K562 (cell line): Measurements from ENCODE around the gene SHC1. TPM values are rescaled to one million over a fixed set of nuclear protein-coding genes. Genes with fewer than 3 reads are reported as not detected.

Experiments
- BRD4 ChIP-seq: fragments of 200-600 bp; sonication (generic); IDR thresholded peaks from 2 replicates; pipeline ENCODE4 v1.6.1; 2017; ENCODE audit warnings: inconsistent platforms
- HNRNPK ChIP-seq: fragments of 200-400 bp; formaldehyde crosslinking; IDR thresholded peaks from one replicate; pipeline ENCODE4 v1.6.1; 2018; ENCODE audit warnings: mild to moderate bottlenecking, low read depth, low read length; ENCODE audit not compliant: poor library complexity, severe bottlenecking
- HOXB6 ChIP-seq: fragments of 250-450 bp; sonication (Bioruptor Pico); IDR thresholded peaks from 2 replicates; pipeline ENCODE4 v1.5.1; 2022; ENCODE audit warnings: mild to moderate bottlenecking, borderline replicate concordance
- POLR2A ChIP-seq: fragments of 450-650 bp; conservative IDR thresholded peaks from 2 replicates; pipeline ENCODE4 v1.6.1; 2016
- RBFOX2 ChIP-seq: fragments of 200-400 bp; formaldehyde crosslinking; IDR thresholded peaks from 2 replicates; pipeline ENCODE4 v1.6.1; 2017; ENCODE audit warnings: low read depth, mild to moderate bottlenecking, low read length, moderate library complexity
- SMC3 ChIP-seq: conservative IDR thresholded peaks from 2 replicates; pipeline ENCODE4 v1.6.1; 2011; ENCODE audit warnings: low read depth, low read length, improper control_type of control experiment; ENCODE audit not compliant: insufficient read depth
- ZNF174 ChIP-seq: fragments of 250-450 bp; sonication (Bioruptor Pico); IDR thresholded peaks from 2 replicates; pipeline ENCODE4 v1.4.0; 2020; ENCODE audit warnings: mild to moderate bottlenecking
- ZNF3 ChIP-seq: fragments of 250-450 bp; sonication (Bioruptor Pico); IDR thresholded peaks from 2 replicates; pipeline ENCODE4 v1.5.0; 2021; ENCODE audit warnings: mild to moderate bottlenecking, moderate library complexity
- ZSCAN32 ChIP-seq: fragments of 450-650 bp; formaldehyde crosslinking; IDR thresholded peaks from 2 replicates; pipeline ENCODE4 v1.4.0; 2020; ENCODE audit warnings: mild to moderate bottlenecking, moderate library complexity
- polyA plus RNA-seq, 8 experiments: library from polyadenylated mRNA; depleted of rRNA in 4 of 8; stranded (reverse) in 5 of 8; unstranded in 3 of 8; fragments of >200 nt; fragmentation: Nextera tagmentation in 2 of 8; fragmentation: Illumina TruSeq in 1 of 8; extraction: Ambion mirVana in 2 of 8; extraction: Trizol in 1 of 8; gene quantifications; 2 replicates each; pipeline versions ENCODE4 v1.2.1 to v1.2.3, GENCODE V29; 2011 to 2014; ENCODE audit warnings: inconsistent platforms in 1 of 8, missing spikeins in 1 of 8
- total RNA-seq, 7 experiments: library from RNA; depleted of rRNA in 6 of 7; stranded (reverse); fragments of >200 nt in 6 of 7; fragmentation: Illumina TruSeq in 2 of 7; extraction: Trizol in 2 of 7; gene quantifications; 2 replicates each; pipeline versions ENCODE4 v1.2.1 to v1.2.3, GENCODE V29; 2011 to 2021; ENCODE audit warnings: low replicate concordance in 1 of 7
- TF ChIP-seq, protein P1 (sequence below): sonication (generic); formaldehyde crosslinking; IDR thresholded peaks from 2 replicates; pipeline ENCODE4 v1.8.0; 2022; ENCODE audit warnings: mild to moderate bottlenecking, missing genetic modification reagents
- TF ChIP-seq, protein P2 (sequence below): fragments of 250-450 bp; sonication (Bioruptor Pico); IDR thresholded peaks from 2 replicates; pipeline ENCODE4 v1.5.1; 2021; ENCODE audit warnings: mild to moderate bottlenecking
- TF ChIP-seq, protein P3 (sequence below): sonication (generic); formaldehyde crosslinking; IDR thresholded peaks from 2 replicates; pipeline ENCODE4 v1.9.0; 2022; ENCODE audit warnings: mild to moderate bottlenecking, missing genetic modification reagents

The SHC1 gene
- total and polyA plus RNA-seq, 9 of the 15 experiments (the other 6 are each of a cell fraction or from before 2014, with no cell fraction given) = 4.1 to 113 (median 51.9) TPM

DNA sequence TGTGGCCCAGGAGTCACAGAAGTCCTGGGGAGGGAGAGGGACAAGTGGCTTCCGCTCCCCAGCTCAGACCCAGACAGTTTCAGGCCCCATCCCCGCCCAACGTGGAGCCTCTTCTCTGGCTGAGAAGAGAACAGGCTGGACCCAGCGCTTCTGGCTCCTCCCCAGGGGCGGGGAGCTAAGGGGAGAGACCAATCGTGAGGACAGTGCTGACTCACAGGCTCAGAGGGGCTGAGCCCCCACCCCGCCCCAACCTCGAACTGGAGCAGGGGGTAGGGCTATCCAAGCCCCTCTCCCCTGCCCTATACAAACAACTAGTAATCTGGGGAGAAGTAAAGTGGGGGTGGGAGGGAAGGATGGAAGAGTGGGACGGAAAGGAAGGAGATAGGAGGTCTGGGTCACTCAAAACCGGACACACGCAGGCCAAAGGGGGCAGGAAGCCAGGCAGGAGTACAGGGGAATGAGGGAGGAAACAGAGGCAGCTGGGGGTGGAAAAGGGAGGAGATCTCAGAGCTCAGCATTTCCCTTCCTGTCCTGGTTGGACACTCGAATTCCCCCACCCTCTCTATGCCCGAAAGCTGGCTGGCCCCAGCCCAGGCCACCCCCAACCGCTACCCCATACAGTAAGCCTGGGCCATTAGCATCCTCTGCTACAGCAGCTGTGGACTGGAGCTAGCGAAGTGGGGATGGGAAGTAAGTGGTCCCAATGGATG is at the start of gene SHC1 (continued):
- TF ChIP-seq RBFOX2 (peak; percentile 83), HNRNPK (no peak), HOXB6 (CRISPR knock-in tag) (no peak), ZSCAN32 (CRISPR knock-in tag) (no peak), SMC3 (no peak), ZNF174 (no peak), POLR2A (peak; percentile 79), ZNF3 (CRISPR knock-in tag) (no peak), BRD4 (no peak)
- TF ChIP-seq, protein P1, sequence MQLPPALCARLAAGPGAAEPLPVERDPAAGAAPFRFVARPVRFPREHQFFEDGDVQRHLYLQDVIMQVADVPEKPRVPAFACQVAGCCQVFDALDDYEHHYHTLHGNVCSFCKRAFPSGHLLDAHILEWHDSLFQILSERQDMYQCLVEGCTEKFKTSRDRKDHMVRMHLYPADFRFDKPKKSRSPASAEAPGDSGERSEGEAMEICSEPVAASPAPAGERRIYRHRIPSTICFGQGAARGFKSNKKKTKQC (CRISPR knock-in tag) = no peak
- TF ChIP-seq, protein P2, sequence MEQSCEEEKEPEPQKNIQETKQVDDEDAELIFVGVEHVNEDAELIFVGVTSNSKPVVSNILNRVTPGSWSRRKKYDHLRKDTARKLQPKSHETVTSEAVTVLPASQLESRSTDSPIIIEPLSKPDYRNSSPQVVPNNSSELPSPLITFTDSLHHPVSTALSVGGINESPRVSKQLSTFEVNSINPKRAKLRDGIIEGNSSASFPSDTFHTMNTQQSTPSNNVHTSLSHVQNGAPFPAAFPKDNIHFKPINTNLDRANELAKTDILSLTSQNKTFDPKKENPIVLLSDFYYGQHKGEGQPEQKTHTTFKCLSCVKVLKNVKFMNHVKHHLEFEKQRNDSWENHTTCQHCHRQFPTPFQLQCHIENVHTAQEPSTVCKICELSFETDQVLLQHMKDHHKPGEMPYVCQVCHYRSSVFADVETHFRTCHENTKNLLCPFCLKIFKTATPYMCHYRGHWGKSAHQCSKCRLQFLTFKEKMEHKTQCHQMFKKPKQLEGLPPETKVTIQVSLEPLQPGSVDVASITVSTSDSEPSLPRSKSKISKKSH (CRISPR knock-in tag) = no peak
- TF ChIP-seq, protein P3, sequence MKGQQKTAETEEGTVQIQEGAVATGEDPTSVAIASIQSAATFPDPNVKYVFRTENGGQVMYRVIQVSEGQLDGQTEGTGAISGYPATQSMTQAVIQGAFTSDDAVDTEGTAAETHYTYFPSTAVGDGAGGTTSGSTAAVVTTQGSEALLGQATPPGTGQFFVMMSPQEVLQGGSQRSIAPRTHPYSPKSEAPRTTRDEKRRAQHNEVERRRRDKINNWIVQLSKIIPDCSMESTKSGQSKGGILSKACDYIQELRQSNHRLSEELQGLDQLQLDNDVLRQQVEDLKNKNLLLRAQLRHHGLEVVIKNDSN (CRISPR knock-in tag) = no peak
